ENCODE results near the gene EFCAB13.
A peak's percentile ranks its signal among the peaks of the same experiment; 100 is the strongest.

EFCAB13 gene, protein sequence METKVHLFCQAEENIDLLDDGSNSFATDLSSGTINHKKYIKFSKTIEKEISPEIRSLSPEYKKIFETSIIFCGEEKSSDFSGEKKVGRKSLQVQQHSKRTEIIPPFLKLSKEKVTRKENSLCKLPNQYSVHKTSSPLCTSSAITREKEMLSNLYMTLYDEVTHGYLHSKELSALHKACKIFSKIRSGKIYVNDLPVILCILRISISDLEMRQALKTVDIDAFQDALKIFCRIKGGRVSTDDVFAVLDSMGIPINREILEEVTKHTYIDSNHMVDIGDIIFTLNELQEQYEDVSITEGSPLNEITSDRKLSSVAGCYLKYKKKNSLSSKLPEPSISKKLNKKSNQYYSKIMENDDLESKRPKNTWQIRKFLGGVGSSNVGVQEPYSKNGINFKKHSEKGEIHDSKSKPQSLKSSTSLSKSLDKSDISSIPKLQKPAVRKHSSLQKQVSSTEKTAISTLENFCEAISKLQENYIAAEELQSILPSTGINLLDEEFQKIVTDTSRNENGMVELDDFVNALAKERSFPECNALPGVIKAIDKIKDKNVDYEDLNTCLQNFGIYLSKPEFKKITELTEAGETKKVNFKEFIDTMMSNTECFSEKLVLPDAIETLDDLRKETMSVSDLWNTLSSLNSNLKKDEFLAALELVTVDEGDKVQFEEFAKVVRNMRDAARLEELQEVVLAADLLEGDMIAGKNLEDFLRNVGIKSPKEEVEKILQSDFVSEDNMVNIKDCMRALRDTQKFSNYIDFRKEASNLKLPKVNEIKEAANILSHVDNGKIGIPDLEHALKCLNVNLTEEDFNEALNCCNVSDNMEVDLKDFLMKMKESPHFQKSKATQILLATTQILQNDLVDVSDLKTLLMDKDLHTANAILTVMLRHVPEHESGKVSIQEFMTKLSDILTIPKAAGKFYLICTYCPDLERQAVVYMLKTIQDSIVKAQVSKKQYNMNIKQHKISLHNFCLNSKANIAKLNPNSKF

DNA sequence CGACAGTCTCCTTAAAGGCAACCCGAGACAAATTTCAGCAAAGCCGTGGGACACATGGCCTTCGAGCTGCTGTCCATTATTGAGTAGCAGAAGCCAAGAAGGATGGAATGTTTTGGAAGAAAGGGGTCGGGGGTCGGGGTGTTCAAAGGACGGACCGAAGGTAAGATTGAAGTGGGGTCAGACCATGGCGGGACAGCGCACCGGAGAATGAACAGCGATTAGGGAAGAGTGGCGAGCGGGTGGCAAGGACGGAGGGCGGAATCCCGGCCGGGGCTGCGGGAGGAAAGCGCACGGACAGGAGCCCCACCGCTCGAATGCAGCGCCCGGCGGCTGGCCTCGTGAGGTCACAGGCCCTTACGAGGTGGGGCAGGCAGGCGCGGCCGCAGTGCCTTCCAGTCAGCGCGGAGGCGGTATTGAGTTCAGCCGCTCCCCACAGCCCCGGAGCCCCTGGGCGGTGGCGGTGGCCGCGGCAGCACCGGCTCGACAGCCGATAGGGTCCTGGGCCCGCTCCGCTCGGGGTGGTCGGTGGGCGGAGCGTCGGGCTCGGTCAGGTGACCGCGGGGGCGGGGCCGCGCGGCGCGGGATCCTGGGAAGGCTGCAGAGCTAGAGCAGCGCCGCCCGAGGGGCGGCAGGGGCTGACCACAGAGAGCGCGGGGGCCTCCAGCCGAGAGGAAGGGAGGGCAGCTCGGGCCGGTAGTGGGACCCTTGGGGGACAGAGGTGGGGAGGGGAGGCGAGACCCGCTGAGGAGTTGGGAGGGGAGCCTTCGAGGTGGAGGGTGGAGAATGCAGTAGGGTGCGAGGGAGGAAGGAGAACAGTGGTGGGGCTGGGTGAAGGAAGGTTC is at the start of gene EFCAB13:
Gene EFCAB13 (plus strand): TSS at position 574 of the 842 bp plus-strand sequence. CDS start 4,399 bp downstream, outside the sequence.
- peak; percentile 65 to 75 for DNase-seq (ENCODE audit: low read depth in 2 of 2)

DNA sequence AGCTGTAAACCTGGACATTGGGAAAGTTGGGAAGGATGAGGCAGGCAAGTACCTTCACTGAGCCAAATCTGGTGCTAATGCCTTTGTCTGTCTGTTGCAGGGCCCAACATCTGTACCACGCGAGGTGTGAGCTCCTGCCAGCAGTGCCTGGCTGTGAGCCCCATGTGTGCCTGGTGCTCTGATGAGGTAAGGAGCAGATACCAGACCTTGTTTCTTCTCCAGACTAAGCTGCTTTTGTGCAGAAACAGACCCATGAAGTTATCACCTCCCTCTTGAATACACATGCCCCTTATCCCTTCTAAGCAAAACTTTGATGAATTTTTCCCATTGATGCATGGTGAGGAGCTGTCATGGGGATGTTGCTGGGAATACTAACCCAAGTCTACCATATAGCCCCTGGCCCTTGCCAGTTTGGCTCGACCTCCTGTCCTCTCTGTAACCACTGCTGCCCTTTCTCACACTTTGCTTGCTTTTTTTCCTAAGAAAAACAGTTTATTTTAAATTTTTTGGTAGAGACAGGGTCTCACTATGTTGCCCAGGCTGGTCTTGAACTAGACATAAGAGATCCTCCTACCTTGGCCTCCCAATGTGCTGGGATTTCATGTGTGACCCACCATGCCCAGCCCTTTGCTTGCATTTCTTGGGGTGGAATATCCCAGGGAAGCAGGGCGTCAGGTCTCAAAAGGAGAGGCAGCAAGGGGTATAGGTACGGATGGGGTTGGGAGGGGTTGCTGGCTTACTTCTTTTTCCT is 49.3 kb upstream of the EFCAB13 start:
- no peak for DNase-seq (ENCODE audit: low read depth in 2 of 2)

DNA sequence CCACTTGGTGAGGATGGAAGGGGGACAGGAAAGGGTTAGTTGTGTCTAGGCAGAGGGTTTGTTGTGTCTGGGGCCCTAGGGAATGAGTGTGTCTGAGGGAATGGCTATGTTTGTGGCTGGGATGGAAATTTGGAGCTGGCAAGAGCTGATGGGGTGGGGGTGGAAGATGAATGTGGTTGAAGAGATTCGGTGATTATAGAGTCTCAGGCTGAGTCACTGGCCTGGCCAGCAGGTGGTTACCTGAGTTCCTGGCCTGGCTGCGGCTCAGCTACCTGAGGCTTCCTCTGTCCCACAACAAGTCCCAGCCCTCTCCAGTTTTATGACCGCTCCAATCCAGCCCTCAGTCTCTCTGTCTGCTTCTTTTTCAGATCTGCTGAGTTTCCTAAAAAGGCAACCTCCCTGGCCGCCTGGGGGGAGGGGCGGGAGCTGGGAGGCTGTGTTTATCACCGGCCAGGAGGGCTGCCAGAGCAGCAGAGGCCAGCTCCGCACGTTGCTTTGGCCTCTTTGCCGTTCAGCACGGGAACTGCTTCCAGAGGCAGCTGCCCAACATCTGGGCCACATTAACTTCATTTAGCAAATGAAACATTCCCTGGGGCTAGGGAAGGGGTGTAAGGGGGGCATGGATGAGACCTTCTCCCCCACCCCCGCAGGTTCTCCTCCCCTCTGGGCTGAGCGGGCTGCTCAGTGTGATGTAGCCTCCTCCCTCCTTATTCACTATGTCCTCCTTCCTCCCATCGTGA is 48.3 kb upstream of the EFCAB13 start:
- DNase-seq (ENCODE audit: low read depth in 2 of 2) = no peak

DNA sequence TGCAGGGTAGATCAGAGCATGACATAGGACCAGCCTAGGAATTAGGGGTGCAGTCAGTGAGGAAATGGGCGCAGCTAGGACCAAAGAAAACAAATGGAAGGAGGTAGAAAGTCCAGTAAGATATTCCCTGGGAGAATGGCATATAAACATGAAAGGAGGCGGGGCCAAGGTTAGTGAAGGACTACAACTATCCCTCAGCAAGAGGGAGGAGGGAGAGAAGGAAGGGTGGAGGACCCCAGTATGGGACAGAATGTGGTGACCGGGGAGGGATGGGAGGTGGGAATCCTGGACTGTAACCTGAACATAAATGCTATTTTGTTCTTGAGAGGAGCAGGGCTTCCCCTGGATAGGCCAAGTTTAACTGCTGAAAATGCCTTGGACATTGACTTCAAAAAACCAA is 47.3 kb upstream of the EFCAB13 start:
- no peak for DNase-seq (ENCODE audit: low read depth in 2 of 2)

DNA sequence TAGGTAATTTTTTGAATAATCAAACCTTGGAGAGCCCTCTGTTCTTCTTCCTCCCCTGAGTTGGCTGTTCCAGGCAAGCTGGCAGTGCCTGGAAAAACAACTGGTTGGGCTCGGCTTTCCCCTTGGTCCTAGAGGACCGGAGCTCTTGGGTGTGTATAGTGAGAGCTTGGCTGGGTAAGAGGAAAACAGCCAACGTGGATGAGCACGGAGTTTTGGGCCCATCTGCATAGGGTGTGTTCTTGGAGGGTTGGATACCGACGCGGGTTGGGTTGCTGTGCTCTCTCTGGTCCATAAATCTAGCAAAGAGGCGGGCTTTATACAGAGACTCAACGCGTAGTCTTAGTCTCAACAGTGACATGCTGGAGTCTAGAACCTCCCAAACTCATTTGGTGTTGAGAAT is 46.9 kb upstream of the EFCAB13 start:
- no peak for DNase-seq (ENCODE audit: low read depth in 2 of 2)

DNA sequence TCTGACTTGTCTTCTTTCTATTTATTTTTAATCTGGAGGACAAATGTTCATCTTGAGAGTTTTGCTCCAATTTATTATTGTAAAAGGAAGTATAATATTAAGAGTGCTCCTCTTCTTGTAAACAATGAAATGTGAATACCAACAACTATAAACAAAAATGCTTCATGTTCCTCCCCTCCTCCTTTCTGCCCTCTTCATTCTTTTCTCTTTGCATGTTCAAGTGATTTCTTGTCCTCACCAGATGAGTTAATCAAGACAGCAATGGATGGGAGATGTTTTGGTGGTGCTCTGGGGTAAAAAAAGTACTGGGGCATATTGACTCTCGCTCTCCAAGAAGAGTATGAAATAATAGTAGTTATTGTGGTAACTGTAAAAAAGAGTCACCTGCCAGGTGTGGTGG is 45.8 kb upstream of the EFCAB13 start:
- DNase-seq (ENCODE audit: low read depth in 2 of 2) = no peak

DNA sequence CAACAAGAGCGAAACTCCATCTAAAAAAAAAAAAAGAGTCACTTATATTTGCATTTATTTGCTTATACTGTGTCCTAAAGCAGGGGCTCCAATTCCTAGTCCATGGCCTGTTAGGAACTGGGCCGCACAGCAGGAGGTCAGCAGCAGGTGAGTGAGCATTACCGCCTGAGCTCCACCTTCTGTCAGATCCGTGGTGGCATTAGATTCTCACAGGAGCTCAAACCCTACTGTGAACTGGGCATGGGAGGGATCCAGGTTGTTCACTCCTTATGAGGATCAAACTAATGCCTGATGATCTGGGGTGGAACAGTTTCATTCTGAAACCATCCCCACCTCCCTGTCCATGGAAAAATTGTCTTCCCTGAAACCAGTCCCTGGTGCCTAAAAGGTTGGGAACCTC is 45.2 kb upstream of the EFCAB13 start:
- DNase-seq (ENCODE audit: low read depth in 2 of 2) = no peak

DNA sequence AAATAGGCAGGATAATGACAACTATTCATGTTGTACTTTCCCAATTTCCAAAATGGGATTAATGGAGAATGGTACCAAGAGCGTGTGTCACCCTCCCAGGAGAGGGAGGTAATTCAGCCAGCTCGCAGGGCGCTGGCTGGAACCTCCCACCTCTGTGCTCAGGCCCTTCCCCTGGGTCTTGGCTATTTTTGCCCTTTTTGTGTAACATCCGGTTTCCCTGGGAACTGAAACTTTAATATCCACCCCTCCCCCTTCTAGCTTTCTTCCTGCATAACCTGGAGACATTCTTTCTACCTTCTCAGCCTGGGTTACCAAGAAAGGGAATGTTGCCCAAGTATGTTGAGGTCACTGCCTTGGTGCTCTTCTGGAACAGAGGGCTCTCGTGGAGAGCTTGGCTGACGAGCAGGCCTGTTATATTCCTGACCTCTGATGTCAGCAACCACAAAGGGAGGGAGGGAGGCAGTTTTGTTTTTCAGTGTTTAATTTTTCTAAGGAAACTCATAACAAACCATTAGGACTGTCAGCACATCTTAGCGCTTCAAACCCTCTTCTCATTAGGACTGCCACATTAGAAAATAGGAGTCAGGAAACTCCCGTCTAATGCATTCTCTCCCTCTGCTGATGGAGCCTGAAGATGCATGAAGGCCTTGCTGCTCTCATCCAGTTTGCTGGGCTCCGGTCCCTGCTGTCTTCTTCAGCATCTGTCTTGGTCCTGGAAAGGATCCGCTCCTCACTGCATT is 44.5 kb upstream of the EFCAB13 start:
- no peak for DNase-seq (ENCODE audit: low read depth in 2 of 2)

DNA sequence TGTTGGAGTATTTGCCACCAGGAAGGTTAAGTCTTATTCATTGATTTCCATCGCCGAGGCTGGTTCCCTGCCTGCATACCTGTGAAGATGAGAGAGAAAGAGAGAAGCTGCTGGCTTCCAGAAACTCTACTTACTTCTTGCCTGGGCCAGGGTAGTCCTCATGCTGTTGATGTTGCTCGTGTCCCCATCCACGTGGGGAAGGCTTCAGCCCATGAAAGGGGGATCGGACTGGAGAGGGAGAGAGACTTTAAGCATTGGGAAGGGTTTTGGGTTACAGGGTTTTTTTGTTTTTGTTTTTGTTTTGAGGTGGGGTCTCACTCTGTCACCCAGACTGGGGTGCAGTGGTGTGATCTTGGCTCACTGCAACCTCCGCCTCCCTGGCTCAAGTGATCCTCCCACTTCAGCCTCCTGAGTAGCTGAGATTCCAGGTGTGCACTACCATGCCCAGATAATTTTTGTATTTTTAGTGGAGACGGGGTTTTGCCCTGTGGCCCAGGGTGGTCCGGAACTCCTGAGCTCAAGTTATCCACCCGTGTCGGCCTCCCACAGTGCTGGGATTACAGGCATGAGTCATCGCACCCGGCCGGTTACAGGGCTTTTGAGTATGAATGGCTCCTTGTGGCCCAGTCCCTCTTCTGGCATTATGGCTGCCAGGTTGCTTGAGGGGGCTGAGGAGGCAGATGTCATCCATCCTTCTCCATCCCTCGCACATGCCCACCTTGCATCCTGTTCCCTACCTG is 43.5 kb upstream of the EFCAB13 start:
- no peak for DNase-seq (ENCODE audit: low read depth in 2 of 2)

DNA sequence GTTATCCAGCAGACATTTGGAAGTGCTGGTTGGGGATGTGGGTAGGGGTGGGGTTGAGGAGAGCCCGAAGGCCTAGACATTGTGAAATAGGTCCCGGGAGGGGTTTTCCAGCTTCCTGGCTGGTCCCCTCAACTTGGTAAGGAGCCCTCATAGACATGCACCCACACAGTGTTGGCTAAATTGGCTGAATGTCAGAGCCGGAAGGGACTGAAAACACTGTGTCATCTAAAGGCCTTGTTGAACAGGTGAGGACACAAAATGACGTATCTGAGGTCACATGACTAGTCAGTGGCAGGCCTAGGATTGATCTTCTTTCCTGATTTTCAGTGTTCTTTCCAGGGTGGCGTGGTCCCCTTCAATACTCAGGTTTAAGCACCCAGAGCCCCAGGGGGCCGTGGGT is 42.5 kb upstream of the EFCAB13 start:
- no peak for DNase-seq (ENCODE audit: low read depth in 2 of 2)

DNA sequence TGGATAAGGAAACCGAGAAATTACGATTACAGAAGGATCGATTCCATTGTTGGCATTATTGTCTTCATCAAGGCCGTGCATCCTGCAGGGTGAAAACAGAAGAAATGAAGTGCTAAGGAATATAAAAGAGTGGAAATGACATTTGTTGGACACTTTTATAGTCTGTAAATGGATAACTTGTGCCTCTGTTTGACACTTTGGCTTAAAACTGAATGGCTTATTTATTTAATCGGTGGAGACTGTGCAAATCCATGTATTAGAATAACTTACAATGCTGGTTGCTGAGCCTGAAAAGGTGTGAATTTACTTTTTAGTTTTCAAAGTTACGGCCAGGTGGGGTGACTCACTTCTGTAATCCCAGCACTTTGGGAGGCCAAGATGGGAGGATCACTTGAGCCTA is 38.8 kb upstream of the EFCAB13 start:
- no peak for DNase-seq (ENCODE audit: low read depth in 2 of 2)

DNA sequence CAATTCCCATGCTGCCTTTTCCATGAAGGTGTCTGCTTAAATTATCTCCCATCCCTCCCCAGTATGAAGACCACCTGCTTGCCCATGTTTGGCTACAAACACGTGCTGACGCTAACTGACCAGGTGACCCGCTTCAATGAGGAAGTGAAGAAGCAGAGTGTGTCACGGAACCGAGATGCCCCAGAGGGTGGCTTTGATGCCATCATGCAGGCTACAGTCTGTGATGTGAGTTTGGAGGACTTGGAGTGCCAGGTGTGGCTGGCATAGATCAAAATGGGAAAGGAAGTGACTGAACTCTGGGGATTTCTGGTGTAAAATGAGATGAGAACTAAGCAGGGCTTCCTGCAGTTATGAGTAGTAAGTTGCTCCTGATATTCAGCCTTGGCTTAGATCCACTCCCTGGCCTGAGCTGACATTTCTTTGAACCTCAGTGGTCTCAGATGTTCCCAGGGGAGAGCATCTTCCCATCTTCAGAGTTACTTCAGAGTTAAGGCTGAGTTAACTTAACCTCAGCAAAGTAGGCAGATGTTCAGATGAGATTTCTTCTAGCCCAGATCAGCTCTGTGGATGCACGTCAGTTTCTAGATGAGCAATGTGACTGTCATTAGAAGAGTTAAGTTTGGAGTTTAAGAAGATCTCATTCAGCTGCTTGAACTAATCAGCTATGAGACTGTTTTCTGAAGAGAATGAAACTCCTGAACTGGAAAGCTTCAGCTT is 37.4 kb upstream of the EFCAB13 start:
- DNase-seq (ENCODE audit: low read depth in 2 of 2) = no peak

DNA sequence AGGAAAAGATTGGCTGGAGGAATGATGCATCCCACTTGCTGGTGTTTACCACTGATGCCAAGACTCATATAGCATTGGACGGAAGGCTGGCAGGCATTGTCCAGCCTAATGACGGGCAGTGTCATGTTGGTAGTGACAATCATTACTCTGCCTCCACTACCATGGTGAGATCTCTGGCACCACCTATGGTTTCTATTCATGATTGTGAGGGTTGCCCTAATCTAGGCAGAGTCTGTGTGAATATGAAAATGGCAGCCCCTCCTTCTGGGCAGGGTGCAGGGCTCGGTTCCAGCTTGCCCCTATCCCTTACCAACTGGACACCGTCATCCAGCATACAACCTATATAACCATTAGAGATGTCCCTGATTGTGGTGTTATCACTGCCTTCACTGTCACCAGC is 36.7 kb upstream of the EFCAB13 start:
- no peak for DNase-seq (ENCODE audit: low read depth in 2 of 2)

DNA sequence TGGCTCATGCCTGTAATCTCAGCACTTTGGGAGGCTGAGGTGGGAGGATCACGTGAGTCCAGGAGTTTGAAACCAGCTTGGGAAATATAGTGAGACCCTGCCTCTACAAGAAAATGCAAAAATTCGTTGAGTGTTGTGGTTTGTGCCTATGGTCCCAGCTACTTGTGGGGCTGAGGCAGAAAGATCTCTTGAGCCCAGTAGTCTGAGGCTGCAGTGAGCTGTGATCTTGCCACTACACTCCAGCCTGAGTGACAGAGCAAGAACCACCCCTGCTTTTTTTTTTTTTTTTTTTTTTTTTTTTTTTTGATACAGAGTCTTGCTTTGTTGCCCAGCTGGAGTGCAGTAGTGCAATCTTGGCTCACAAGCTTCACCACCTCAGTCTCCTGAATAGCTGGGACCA is 36.1 kb upstream of the EFCAB13 start:
- no peak for DNase-seq (ENCODE audit: low read depth in 2 of 2)

DNA sequence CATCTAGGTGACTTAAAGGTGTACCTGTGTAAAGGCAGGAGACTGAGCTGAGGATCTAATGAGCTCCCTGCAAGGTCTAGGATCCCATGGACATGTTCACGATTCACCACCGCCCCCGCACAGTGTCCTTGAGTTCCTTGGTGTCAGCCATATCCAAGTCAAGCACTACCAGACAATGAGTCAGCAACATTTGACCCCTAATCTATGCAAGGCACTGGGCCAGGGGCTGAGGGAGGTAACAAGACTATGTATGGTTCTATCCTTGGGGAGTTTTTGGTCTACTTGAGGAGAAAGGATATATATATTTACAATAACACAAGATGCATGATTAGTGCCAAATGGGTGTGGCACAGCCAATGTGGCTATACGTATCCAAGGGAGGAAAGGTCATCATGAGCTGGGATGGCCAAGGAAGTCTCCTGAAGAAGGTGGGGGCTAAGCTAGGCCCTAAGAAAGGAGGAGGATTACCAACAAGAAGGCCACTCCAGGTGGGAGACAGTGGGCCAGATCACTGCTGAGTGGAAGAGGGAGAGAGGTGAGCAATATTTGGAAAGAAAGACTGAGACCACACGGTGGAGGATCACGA is 35.1 kb upstream of the EFCAB13 start:
- DNase-seq (ENCODE audit: low read depth in 2 of 2) = no peak

DNA sequence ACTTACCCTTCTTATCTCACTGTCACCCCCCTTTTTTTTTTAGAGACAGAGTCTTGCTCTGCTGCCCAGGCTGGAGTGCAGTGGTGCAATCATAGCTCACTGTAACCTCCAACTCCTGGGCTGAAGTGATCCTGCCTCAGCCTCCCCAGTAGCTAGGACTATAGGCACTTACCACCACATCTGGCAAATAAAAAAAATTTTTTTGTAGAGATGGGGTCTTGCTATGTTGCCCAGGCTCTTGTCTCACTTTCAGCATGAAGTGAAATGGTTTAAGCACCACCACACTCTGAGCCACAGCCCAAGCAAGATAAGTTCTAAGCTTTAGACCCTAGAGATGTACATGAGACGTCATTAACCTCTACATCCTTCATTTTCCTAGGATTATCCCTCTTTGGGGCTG is 34.5 kb upstream of the EFCAB13 start:
- no peak for DNase-seq (ENCODE audit: low read depth in 2 of 2)

DNA sequence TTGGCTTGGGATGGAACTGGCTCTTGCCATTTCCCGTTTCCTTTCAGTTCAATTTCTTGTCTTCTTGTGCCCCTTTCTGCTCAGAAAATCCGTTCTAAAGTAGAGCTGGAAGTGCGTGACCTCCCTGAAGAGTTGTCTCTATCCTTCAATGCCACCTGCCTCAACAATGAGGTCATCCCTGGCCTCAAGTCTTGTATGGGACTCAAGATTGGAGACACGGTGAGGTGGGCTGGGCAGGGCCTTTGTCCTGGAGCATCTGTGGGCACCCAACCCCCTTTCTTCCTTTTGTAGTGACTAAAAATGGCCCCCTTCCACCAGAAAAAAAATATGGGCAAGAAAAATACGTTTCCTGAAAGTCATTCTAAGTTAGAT is 32.9 kb upstream of the EFCAB13 start:
- DNase-seq (ENCODE audit: low read depth in 2 of 2) = no peak

DNA sequence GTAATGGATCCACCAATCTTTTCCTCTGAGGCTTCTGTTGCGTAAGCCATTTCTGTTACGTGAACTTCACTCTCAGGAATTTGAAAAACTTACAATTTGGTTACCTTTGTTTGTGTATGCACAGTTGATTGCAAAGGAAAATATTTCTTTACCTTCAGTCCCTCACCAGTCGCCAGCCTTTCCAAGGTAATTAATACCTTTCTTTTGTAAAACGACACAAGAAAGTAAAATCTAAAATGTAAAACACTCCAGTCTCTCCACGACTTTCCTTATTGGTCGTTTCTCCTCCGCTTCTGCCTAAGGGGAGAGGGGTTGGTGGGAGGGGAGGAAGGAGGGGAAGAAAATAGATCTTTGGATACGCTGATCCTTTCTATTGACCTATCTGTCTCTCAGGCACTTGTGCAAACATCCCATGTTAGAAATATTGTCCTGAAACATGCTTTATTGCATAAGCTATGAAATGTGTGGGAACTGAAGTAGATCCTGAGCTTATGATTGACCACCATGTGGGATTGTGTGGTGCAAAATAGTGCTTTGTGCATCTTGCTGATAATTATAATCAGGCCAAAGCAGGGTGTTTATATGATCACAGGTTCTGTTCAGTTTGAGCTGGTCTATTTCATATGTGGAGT is 32.4 kb upstream of the EFCAB13 start:
- DNase-seq (ENCODE audit: low read depth in 2 of 2) = no peak
